Ishikawa (cell line): ENCODE data around the gene SYK.

Experiments used
- CEBPB ChIP-seq: IDR thresholded peaks from 2 replicates; pipeline ENCODE4 v1.6.1; 2012
- CREB1 ChIP-seq: IDR thresholded peaks from 2 replicates; pipeline ENCODE4 v1.6.1; 2012; ENCODE audit warnings: low read depth
- EGR1 ChIP-seq: IDR thresholded peaks from 2 replicates; pipeline ENCODE4 v1.6.1; 2012
- EP300 ChIP-seq: IDR thresholded peaks from 2 replicates; pipeline ENCODE4 v1.6.1; 2012; ENCODE audit warnings: borderline replicate concordance
- FOXM1 ChIP-seq: IDR thresholded peaks from 2 replicates; pipeline ENCODE4 v1.6.1; 2012; ENCODE audit warnings: low read depth, borderline replicate concordance
- NFIC ChIP-seq: IDR thresholded peaks from 2 replicates; pipeline ENCODE4 v1.6.1; 2012
- RAD21 ChIP-seq: IDR thresholded peaks from 2 replicates; pipeline ENCODE4 v1.6.1; 2012; ENCODE audit warnings: low read depth
- TCF12 ChIP-seq: IDR thresholded peaks from 2 replicates; pipeline ENCODE4 v1.6.1; 2012; ENCODE audit warnings: low read depth
- TEAD4 ChIP-seq: IDR thresholded peaks from 2 replicates; pipeline ENCODE4 v1.6.1; 2012
- YY1 ChIP-seq: IDR thresholded peaks from 2 replicates; pipeline ENCODE4 v1.6.1; 2012; ENCODE audit warnings: low read depth
- ZBTB7A ChIP-seq: IDR thresholded peaks from 2 replicates; pipeline ENCODE4 v1.6.1; 2012; ENCODE audit warnings: low read depth
- TF ChIP-seq, protein P1 (sequence below): IDR thresholded peaks from 2 replicates; pipeline ENCODE4 v1.6.1; 2012; ENCODE audit warnings: low read depth, mild to moderate bottlenecking
- TF ChIP-seq, protein P2 (sequence below): IDR thresholded peaks from 2 replicates; pipeline ENCODE4 v1.6.1; 2012
- TF ChIP-seq, protein P3 (sequence below): IDR thresholded peaks from 2 replicates; pipeline ENCODE4 v1.6.1; 2012

Gene SYK

DNA sequence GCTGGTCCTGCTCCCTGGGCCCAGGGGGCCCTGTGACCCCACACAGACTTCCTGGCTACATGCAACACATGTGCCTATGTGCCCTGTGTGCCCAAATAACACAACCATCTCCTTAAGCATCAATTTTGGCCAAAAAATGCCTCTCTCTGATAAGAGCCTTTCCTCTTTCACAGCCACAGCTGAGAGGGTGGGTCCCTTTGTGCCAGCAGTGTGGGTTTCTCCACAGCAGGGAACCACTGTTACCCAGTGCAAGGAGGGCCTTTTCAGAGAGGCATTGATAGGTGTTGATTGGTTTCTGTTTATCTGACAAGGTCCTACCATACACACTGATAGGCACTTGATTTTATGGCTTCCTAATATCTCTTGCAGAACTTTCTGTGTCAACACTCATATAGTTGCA is 42.7 kb downstream of the SYK start:
- TF ChIP-seq EGR1 (no peak), TEAD4 (no peak), NFIC (no peak), CREB1 (no peak)
- TF ChIP-seq, protein P1, sequence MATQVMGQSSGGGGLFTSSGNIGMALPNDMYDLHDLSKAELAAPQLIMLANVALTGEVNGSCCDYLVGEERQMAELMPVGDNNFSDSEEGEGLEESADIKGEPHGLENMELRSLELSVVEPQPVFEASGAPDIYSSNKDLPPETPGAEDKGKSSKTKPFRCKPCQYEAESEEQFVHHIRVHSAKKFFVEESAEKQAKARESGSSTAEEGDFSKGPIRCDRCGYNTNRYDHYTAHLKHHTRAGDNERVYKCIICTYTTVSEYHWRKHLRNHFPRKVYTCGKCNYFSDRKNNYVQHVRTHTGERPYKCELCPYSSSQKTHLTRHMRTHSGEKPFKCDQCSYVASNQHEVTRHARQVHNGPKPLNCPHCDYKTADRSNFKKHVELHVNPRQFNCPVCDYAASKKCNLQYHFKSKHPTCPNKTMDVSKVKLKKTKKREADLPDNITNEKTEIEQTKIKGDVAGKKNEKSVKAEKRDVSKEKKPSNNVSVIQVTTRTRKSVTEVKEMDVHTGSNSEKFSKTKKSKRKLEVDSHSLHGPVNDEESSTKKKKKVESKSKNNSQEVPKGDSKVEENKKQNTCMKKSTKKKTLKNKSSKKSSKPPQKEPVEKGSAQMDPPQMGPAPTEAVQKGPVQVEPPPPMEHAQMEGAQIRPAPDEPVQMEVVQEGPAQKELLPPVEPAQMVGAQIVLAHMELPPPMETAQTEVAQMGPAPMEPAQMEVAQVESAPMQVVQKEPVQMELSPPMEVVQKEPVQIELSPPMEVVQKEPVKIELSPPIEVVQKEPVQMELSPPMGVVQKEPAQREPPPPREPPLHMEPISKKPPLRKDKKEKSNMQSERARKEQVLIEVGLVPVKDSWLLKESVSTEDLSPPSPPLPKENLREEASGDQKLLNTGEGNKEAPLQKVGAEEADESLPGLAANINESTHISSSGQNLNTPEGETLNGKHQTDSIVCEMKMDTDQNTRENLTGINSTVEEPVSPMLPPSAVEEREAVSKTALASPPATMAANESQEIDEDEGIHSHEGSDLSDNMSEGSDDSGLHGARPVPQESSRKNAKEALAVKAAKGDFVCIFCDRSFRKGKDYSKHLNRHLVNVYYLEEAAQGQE = no peak
- TF ChIP-seq, protein P2, sequence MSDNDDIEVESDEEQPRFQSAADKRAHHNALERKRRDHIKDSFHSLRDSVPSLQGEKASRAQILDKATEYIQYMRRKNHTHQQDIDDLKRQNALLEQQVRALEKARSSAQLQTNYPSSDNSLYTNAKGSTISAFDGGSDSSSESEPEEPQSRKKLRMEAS = no peak

DNA sequence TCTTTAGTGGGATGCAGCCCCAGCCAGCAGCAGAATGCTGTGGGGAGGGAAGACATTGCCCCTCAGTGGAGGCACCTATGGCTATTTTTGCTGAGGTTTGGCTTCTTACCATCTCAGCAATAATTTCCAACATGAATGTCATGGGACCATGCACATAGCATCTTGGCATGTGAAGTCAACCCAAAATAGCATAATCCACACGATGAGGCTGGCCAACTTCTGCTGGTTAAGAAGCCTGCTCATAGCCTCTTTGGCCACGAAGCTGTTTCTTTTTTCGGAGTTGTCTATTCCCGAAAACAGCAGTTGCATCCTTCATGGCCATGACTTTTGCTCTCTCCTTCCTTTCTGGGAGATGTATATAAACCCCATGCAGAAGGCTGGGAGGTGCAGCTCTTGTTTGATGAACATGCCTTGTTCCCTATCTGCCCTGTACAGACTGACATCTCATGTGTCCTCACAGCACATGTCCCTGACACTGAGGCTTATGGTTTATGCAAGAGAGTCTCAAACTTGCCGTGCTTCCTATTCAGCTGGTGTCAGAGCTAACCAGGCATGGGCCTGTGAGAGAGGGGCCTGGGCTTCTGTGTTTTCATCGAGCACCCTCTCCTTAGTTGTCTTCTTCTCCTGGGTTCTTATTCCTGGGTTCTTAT is 45.3 kb downstream of the SYK start:
- TF ChIP-seq TEAD4 (no peak), EGR1 (no peak), TCF12 (no peak), EP300 (no peak), RAD21 (no peak), CREB1 (no peak), YY1 (no peak), NFIC (no peak), CEBPB (no peak), FOXM1 (no peak)
- TF ChIP-seq, protein P1 = no peak

DNA sequence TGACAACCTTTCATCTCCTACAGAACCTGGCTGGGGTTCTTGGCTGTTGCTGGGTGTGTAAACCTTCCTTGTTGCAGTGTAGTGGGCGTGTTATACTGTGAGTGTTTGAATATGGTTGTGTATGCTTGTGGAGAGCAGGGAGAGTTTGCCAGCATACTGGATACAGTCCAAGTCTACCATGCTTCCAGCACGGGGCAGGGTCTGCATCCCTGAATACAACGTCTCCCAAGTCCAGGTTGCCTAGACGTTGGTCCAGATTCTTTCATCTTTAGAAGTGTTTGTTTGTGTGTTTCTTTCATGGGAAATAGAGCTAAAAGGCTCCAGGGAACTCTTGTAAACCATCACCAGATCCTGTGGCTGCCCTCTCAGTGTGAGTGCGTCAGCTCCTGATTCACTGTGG is 46.4 kb downstream of the SYK start:
- no peak for TF ChIP-seq YY1
- no peak for TF ChIP-seq RAD21
- TF ChIP-seq, protein P1 = no peak
- TF ChIP-seq TCF12 = no peak

DNA sequence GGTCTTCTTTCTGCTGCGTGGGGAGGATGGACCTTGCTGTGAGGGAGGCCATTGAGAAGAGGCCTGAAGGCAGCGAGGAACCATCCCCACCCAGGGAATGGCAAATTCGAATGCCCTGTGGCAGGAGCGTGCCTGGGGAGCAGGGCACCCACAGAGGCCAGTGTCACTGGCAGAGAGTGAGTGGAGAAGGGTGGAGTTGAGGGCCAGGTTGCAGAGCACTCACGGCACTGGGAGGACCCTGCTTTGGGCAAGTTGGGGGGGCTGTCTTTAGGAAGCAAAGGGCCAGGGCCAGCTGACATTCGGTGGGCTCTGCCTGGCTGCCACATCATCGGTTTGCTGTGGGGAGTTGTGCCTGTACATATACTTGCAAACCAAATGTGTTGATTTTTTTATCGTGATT is 47.2 kb downstream of the SYK start:
- TF ChIP-seq CREB1 = no peak
- no peak for TF ChIP-seq FOXM1
- no peak for TF ChIP-seq EP300
- no peak for TF ChIP-seq ZBTB7A
- TF ChIP-seq CEBPB = no peak
- TF ChIP-seq TEAD4 = no peak
- TF ChIP-seq TCF12 = no peak
- no peak for TF ChIP-seq YY1
- TF ChIP-seq, protein P3, sequence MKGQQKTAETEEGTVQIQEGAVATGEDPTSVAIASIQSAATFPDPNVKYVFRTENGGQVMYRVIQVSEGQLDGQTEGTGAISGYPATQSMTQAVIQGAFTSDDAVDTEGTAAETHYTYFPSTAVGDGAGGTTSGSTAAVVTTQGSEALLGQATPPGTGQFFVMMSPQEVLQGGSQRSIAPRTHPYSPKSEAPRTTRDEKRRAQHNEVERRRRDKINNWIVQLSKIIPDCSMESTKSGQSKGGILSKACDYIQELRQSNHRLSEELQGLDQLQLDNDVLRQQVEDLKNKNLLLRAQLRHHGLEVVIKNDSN = no peak

DNA sequence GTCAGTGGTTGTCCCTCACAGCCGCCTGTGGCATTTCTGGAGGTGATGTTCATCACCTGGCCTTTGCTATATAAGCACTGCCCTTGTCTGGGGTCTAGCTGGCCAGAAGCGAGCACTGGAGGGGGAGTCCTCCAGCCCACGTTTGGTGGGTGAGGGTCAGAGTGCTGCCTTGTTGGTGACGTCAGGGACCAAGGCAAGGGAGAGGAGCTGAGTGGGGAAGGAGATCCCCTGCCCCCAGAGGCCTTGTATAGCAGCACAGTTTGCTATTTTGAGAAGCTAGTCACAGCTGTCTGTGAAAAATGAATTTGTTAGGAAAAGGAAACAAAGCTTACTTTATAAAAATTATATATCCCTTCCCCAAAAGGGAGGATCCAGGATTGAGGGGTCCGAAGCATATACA is 49.8 kb downstream of the SYK start:
- TF ChIP-seq EP300 (no peak), YY1 (no peak), RAD21 (no peak), FOXM1 (no peak), EGR1 (no peak), CREB1 (no peak), CEBPB (no peak), ZBTB7A (no peak), TEAD4 (no peak)
- TF ChIP-seq, protein P1 = no peak
- TF ChIP-seq, protein P2 = no peak
- TF ChIP-seq, protein P3 = no peak
